IPS-18a (cell line): ENCODE results near the gene HEXA.
"Not testable (repeated sequence)": the region's sequence is repeated elsewhere in the genome, so short reads cannot be mapped to it uniquely, and the experiment has no call there.

Experiments
- H3K27ac ChIP-seq: one replicate; pipeline ENCODE4 v1.5.1; 2013; ENCODE audit warnings: low read length
- H3K27me3 ChIP-seq: one replicate; pipeline ENCODE4 v1.6.1; 2013; ENCODE audit warnings: mild to moderate bottlenecking, low read length; ENCODE audit not compliant: control insufficient read depth, insufficient read depth
- H3K36me3 ChIP-seq: one replicate; pipeline ENCODE4 v1.6.1; 2013; ENCODE audit warnings: low read depth, low read length; ENCODE audit not compliant: control insufficient read depth
- H3K4me1 ChIP-seq: one replicate; pipeline ENCODE4 v1.6.1; 2013; ENCODE audit warnings: low read depth, low read length; ENCODE audit not compliant: control insufficient read depth
- H3K4me3 ChIP-seq: one replicate; pipeline ENCODE4 v1.5.1; 2013; ENCODE audit warnings: low read length
- H3K9ac ChIP-seq: one replicate; pipeline ENCODE4 v1.6.1; 2013; ENCODE audit warnings: mild to moderate bottlenecking, low read length, moderate library complexity
- H3K9me3 ChIP-seq: one replicate; pipeline ENCODE4 v1.6.1; 2013; ENCODE audit warnings: low read depth, low read length; ENCODE audit not compliant: control insufficient read depth

Gene HEXA

GRCh38 chr15:72402726-72403125, 26.9 kb upstream of the HEXA start:
- Histone ChIP-seq H3K27me3 (peaks cover 32% of the 10 kb centered on the region), H3K4me3 (no peak overlapping the region), H3K9me3 (no peaks in the 10 kb centered on the region), H3K4me1 (no peaks in the 10 kb centered on the region), H3K27ac (no peak overlapping the region), H3K36me3 (no peaks in the 10 kb centered on the region), H3K9ac (no peak overlapping the region)

- Histone ChIP-seq H3K9me3 (no peaks in the 10 kb centered on the region), H3K27ac (no peak overlapping the region), H3K4me1 (no peaks in the 10 kb centered on the region), H3K27me3 (peaks cover 13% of the 10 kb centered on the region), H3K9ac (no peak overlapping the region), H3K36me3 (no peaks in the 10 kb centered on the region), H3K4me3 (no peak overlapping the region)
Measured at GRCh38 chr15:72398648-72399047, 22.8 kb upstream of the HEXA start.

DNA sequence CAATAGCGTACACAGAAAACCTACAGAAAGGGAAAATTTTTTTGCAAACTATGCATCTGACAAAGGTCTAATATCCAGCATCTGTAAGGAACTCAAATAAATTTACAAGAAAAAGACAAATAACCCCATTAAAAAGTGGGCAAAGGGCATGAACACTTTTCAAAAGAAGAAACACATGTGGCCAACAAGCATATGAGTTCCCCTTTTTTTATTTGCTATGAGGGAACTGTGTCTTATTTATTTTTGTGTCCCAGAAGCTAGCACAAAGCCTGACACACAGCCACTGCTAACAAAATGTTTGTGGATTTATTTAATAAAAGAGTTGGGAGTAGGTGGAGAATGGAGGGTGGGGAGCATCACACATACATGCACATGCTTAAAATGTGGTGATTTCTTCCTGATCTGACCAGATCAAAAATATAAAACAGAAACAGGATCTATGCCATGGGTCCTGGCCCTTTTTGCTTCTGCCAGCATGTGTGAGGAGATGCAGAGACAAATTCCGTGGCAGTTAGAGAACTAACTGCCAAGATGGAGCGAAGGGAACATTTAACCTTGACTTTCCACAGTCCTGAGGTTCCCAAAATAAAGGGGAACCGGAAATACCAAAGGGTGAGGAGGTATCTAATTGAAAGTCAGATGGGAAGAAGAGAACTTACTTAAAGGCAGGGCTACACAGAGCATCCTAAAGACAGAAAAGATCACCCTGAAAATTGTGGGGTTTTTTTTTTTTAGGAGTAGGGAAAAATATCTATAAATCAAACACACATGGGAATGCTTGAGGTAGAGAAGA, 22.2 kb upstream of the HEXA start, which contains the start of gene TMEM202:
TSS of gene TMEM202 (plus strand) at position 510 of the 793 bp plus-strand sequence. CDS start at position 532, 22 bp downstream.
- Histone ChIP-seq H3K9me3 (no peaks in the 10 kb centered on the region), H3K4me3 (no peak within 1 kb of the TSS), H3K36me3 (no peaks in the 10 kb centered on the region), H3K27me3 (peaks cover 6% of the 10 kb centered on the region), H3K9ac (no peak within 1 kb of the TSS), H3K4me1 (no peaks in the 10 kb centered on the region), H3K27ac (no peak within 1 kb of the TSS)

GRCh38 chr15:72396331-72396730, 20.5 kb upstream of the HEXA start:
- H3K27me3 ChIP-seq, H3K4me3 ChIP-seq: not testable (repeated sequence)

GRCh38 chr15:72389231-72389630, 13.4 kb upstream of the HEXA start:
- no peaks in the 10 kb centered on the region for H3K9me3 ChIP-seq
- H3K27me3 ChIP-seq: peaks cover 20% of the 10 kb centered on the region
- no peak overlapping the region for H3K4me3 ChIP-seq
- no peaks in the 10 kb centered on the region for H3K4me1 ChIP-seq
- H3K36me3 ChIP-seq: no peaks in the 10 kb centered on the region
- no peak overlapping the region for H3K27ac ChIP-seq
- no peak overlapping the region for H3K9ac ChIP-seq

More at GRCh38 chr15:72396331-72396730, 20.5 kb upstream of the HEXA start:
- H3K27ac ChIP-seq, H3K9ac ChIP-seq, H3K36me3 ChIP-seq, H3K4me1 ChIP-seq, H3K9me3 ChIP-seq: not testable (repeated sequence)

GRCh38 chr15:72387741-72388140, 11.9 kb upstream of the HEXA start:
- H3K4me1 ChIP-seq: no peaks in the 10 kb centered on the region
- no peaks in the 10 kb centered on the region for H3K36me3 ChIP-seq
- no peak overlapping the region for H3K9ac ChIP-seq
- no peaks in the 10 kb centered on the region for H3K9me3 ChIP-seq
- H3K27ac ChIP-seq: no peak overlapping the region
- H3K27me3 ChIP-seq: peaks cover 28% of the 10 kb centered on the region
- H3K4me3 ChIP-seq: no peak overlapping the region

GRCh38 chr15:72382146-72382545, 6.3 kb upstream of the HEXA start:
- Histone ChIP-seq H3K36me3 (no peaks in the 10 kb centered on the region), H3K27ac (no peak overlapping the region)

DNA sequence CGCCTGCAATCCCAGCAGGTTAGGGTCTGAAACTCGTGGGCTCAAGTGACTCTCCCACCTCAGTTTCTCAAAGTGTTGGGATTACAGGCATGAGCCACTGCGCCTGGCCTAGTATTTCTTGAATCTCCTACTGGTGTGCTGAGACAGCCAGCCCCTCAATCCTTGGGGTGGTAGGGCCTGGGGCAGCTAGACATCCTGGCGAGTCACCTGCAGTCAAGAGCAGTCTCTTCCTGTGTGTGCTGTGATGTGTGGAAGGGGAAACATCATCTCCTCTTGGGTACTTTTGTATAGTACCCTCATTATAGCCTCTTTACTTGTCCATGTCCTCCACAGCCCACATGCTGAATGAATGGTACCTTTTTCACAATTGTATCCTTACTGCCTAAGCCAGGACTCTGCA, 4.9 kb upstream of the HEXA start:
- no peak overlapping the region for H3K4me3 ChIP-seq
- no peak overlapping the region for H3K27ac ChIP-seq
- peaks cover 4% of the 10 kb centered on the region for H3K4me1 ChIP-seq
- H3K27me3 ChIP-seq: peaks cover 15% of the 10 kb centered on the region
- no peaks in the 10 kb centered on the region for H3K36me3 ChIP-seq
- H3K9me3 ChIP-seq: no peaks in the 10 kb centered on the region
- no peak overlapping the region for H3K9ac ChIP-seq

More at GRCh38 chr15:72382146-72382545, 6.3 kb upstream of the HEXA start:
- peaks cover 15% of the 10 kb centered on the region for H3K27me3 ChIP-seq
- H3K4me1 ChIP-seq: no peaks in the 10 kb centered on the region
- H3K4me3 ChIP-seq: no peak overlapping the region
- no peaks in the 10 kb centered on the region for H3K9me3 ChIP-seq
- H3K9ac ChIP-seq: no peak overlapping the region

DNA sequence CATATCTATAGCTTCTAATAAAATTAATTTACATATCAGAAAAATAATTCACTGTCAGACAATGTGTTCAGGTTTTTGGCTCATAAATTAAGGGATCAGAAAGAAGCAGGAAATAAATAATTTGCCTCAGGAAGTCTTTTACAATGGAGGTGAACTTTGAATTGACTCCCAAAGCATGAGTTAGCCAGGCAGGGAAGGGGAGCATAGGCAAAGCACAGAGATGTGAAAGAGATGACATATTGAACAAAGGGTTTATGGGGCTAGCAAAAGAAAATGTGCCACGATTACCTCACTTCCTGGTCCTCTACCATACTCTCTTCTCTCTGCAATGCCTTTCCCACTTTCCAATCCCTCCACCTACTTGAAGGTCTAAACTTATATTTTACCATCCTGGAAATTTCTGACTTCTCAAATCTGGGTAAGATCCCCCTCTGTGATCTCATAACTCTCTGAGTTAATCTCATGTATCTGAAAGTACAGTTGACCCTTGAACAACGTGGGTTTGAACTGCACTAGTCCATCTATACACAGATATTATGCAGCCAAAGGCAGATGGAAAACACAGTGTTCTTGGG, 4.1 kb upstream of the HEXA start:
- no peak overlapping the region for H3K4me3 ChIP-seq
- H3K27me3 ChIP-seq: peaks cover 10% of the 10 kb centered on the region
- H3K9ac ChIP-seq: no peak overlapping the region
- peaks cover 6% of the 10 kb centered on the region for H3K4me1 ChIP-seq
- no peak overlapping the region for H3K27ac ChIP-seq
- no peaks in the 10 kb centered on the region for H3K9me3 ChIP-seq
- no peaks in the 10 kb centered on the region for H3K36me3 ChIP-seq

GRCh38 chr15:72379106-72379505, 3.3 kb upstream of the HEXA start:
- H3K27me3 ChIP-seq, H3K36me3 ChIP-seq, H3K9me3 ChIP-seq, H3K4me3 ChIP-seq, H3K9ac ChIP-seq, H3K27ac ChIP-seq, H3K4me1 ChIP-seq: not testable (repeated sequence)

- Histone ChIP-seq H3K4me1 (peaks cover 9% of the 10 kb centered on the region), H3K9ac (no peak overlapping the region), H3K27me3 (no peaks in the 10 kb centered on the region), H3K9me3 (no peaks in the 10 kb centered on the region), H3K4me3 (no peak overlapping the region), H3K36me3 (no peaks in the 10 kb centered on the region), H3K27ac (no peak overlapping the region)
Measured at GRCh38 chr15:72377331-72377730, 1.5 kb upstream of the HEXA start.

GRCh38 chr15:72375501-72375845, 341 bp downstream of the HEXA start:
- Histone ChIP-seq H3K4me1 (peaks cover 9% of the 10 kb centered on the region), H3K36me3 (no peaks in the 10 kb centered on the region), H3K27me3 (no peaks in the 10 kb centered on the region), H3K27ac (peak overlapping the region; percentile 64), H3K9me3 (no peaks in the 10 kb centered on the region), H3K9ac (peak overlapping the region; percentile 84), H3K4me3 (peak overlapping the region; percentile 99)
